Mesendoderm (in vitro differentiated cells): ENCODE measurements around the gene ERCC2.

ENCODE experiments used
- DNase-seq: peaks from one replicate; pipeline ENCODE4 v3.0.0; 2013
- H2AK5ac ChIP-seq: 2 replicates; pipeline ENCODE4 v1.6.1; 2013; ENCODE audit warnings: low read length, inconsistent platforms
- H2BK120ac ChIP-seq: 2 replicates; pipeline ENCODE4 v1.6.1; 2013; ENCODE audit warnings: low read depth, mild to moderate bottlenecking, low read length, moderate library complexity, mixed read lengths
- H2BK15ac ChIP-seq: replicated peaks from 2 replicates; pipeline ENCODE4 v1.6.1; 2013; ENCODE audit warnings: low read depth, mild to moderate bottlenecking, moderate library complexity
- H2BK5ac ChIP-seq: 2 replicates; pipeline ENCODE4 v1.6.1; 2013; ENCODE audit warnings: low read length, inconsistent platforms
- H3K18ac ChIP-seq: 2 replicates; pipeline ENCODE4 v1.6.1; 2013; ENCODE audit warnings: mild to moderate bottlenecking, low read length, mixed read lengths
- H3K23ac ChIP-seq: one replicate; pipeline ENCODE4 v1.6.1; 2013; ENCODE audit warnings: low read length
- H3K27ac ChIP-seq: 2 replicates; pipeline ENCODE4 v1.5.1; 2013; ENCODE audit warnings: low read depth, mild to moderate bottlenecking, inconsistent platforms, low read length, moderate library complexity
- H3K27me3 ChIP-seq: 2 replicates; pipeline ENCODE4 v1.6.1; 2013; ENCODE audit warnings: low read length, control low read depth, mild to moderate bottlenecking, inconsistent platforms; ENCODE audit not compliant: insufficient read depth, poor library complexity
- H3K36me3 ChIP-seq: 2 replicates; pipeline ENCODE4 v1.6.1; 2013; ENCODE audit warnings: low read length, inconsistent platforms; ENCODE audit not compliant: control insufficient read depth, insufficient read depth
- H3K4ac ChIP-seq: one replicate; pipeline ENCODE4 v1.6.1; 2013; ENCODE audit warnings: low read depth, mild to moderate bottlenecking, low read length, moderate library complexity
- H3K4me1 ChIP-seq: 2 replicates; pipeline ENCODE4 v1.6.1; 2013; ENCODE audit warnings: low read depth, low read length, inconsistent platforms; ENCODE audit not compliant: control insufficient read depth
- H3K4me2 ChIP-seq: 2 replicates; pipeline ENCODE4 v1.6.1; 2013; ENCODE audit warnings: low read length
- H3K4me3 ChIP-seq: 2 replicates; pipeline ENCODE4 v1.5.1; 2013; ENCODE audit warnings: mild to moderate bottlenecking, low read length
- H3K56ac ChIP-seq: one replicate; pipeline ENCODE4 v1.6.1; 2013; ENCODE audit warnings: low read length
- H3K79me1 ChIP-seq: 2 replicates; pipeline ENCODE4 v1.6.1; 2013; ENCODE audit warnings: low read length, inconsistent platforms
- H3K79me2 ChIP-seq: 2 replicates; pipeline ENCODE4 v1.6.1; 2013; ENCODE audit warnings: mild to moderate bottlenecking, low read length; ENCODE audit not compliant: control insufficient read depth, insufficient read depth
- H3K9ac ChIP-seq: 2 replicates; pipeline ENCODE4 v1.6.1; 2013; ENCODE audit warnings: low read length, inconsistent platforms
- H4K5ac ChIP-seq: one replicate; pipeline ENCODE4 v1.6.1; 2013; ENCODE audit warnings: low read length
- H4K8ac ChIP-seq: one replicate; pipeline ENCODE4 v1.6.1; 2013; ENCODE audit warnings: low read depth, mild to moderate bottlenecking, control low read depth, low read length, moderate library complexity
- WGBS: extraction: QIAGEN DNeasy Blood & Tissue Kit; methylation state at CpG from one replicate; pipeline ENCODE4 v1.1.7; 2013; ENCODE audit warnings: low lambda C conversion rate, missing lambda C conversion rate; ENCODE audit not compliant: insufficient coverage; ENCODE audit errors: extremely low coverage; 5-methylcytosine and 5-hydroxymethylcytosine counted together

Gene ERCC2

GRCh38 chr19:45348367-45349125 lies 21.8 kb downstream of the ERCC2 start:
- no peaks in the 10 kb centered on the region for H3K79me2 ChIP-seq
- no peak overlapping the region for H3K23ac ChIP-seq
- H2BK120ac ChIP-seq: no peak overlapping the region
- no peak overlapping the region for H3K27ac ChIP-seq
- H3K4me1 ChIP-seq: no peaks in the 10 kb centered on the region
- WGBS: no CpG with 5 or more reads among the region's 23 CpGs
- no peak overlapping the region for H4K5ac ChIP-seq
- no peak overlapping the region for H3K18ac ChIP-seq
- H3K9ac ChIP-seq: no peak overlapping the region
- H2BK15ac ChIP-seq: no peak overlapping the region
- no peaks in the 10 kb centered on the region for H3K79me1 ChIP-seq
- H3K4ac ChIP-seq: no peak overlapping the region
- no peak overlapping the region for H2AK5ac ChIP-seq
- H3K4me2 ChIP-seq: no peak overlapping the region
- no peak overlapping the region for H2BK5ac ChIP-seq
- no peaks in the 10 kb centered on the region for H3K27me3 ChIP-seq
- peaks cover 3% of the 10 kb centered on the region for H3K36me3 ChIP-seq
- no peak overlapping the region for H3K56ac ChIP-seq
- H3K4me3 ChIP-seq: no peak overlapping the region
- DNase-seq: no peak
- no peak overlapping the region for H4K8ac ChIP-seq

DNA sequence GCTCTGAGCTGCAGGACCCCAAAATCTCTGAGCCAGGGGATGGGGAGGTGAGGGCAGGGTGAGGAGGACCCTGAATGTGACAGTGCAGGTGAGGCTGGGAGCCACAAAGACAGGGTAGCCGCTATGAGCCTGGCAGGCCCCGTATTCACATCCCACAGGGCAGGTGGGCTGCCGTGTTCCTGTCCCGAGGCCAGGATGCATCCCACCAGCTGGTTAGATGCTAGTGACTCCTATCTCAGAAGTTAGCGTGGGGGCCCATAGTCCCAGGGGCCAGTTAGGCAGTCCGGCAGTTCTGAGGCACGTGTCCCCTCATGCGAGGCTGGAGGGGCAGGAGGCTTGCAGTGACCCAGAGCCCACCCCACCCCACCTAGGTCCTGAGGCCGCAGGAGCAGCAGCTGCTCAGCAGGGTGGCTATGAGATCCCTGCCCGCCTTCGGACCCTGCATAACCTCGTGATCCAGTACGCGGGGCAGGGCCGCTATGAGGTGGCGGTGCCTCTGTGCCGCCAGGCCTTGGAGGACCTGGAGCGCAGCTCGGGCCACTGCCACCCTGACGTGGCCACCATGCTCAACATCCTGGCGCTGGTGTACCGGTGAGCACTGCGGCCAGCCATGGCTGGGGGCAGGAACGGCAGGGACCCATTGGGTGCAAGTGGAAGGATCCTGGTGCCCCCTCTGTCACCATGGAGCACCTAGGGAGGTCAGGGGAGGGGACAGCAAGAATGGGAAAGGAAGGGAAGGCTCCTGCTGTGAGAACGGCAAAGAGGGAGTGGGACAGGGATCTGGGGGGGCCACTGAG lies 22.6 kb downstream of the ERCC2 start:
- no peak for DNase-seq
- Histone ChIP-seq H3K4me1 (no peaks in the 10 kb centered on the region), H2BK120ac (no peak overlapping the region), H3K36me3 (peaks cover 3% of the 10 kb centered on the region), H3K23ac (no peak overlapping the region), H3K4me3 (no peak overlapping the region), H3K79me2 (no peaks in the 10 kb centered on the region), H3K27ac (no peak overlapping the region), H3K27me3 (no peaks in the 10 kb centered on the region), H4K8ac (no peak overlapping the region), H3K56ac (no peak overlapping the region), H2BK15ac (no peak overlapping the region), H4K5ac (no peak overlapping the region), H2BK5ac (no peak overlapping the region), H3K18ac (no peak overlapping the region), H3K79me1 (no peaks in the 10 kb centered on the region), H3K9ac (no peak overlapping the region), H2AK5ac (no peak overlapping the region), H3K4ac (no peak overlapping the region), H3K4me2 (no peak overlapping the region)
- no CpG with 5 or more reads among the region's 25 CpGs for WGBS

DNA sequence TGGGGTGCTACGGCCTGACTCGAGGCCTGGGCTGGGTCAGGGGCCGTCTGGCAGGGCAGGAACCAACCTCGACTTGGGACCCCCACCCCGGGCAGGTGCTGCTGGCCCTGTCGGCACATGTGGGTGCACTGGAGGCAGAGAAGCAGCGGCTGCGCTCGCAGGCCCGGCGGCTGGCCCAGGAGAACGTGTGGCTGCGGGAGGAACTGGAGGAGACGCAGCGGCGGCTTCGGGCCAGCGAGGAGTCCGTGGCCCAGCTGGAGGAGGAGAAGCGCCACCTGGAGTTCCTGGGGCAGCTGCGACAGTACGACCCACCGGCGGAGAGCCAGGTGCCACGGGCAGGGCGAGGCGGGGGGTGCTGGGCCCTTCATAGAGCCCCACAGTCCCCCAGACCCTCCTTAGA lies 23.9 kb downstream of the ERCC2 start:
- no peak overlapping the region for H3K27ac ChIP-seq
- no peaks in the 10 kb centered on the region for H3K79me2 ChIP-seq
- no peak overlapping the region for H2AK5ac ChIP-seq
- no CpG with 5 or more reads among the region's 27 CpGs for WGBS
- no peak overlapping the region for H3K23ac ChIP-seq
- no peaks in the 10 kb centered on the region for H3K36me3 ChIP-seq
- H3K79me1 ChIP-seq: no peaks in the 10 kb centered on the region
- no peak overlapping the region for H3K9ac ChIP-seq
- H3K27me3 ChIP-seq: no peaks in the 10 kb centered on the region
- no peak overlapping the region for H3K4ac ChIP-seq
- peak; percentile 46 for DNase-seq
- H2BK5ac ChIP-seq: no peak overlapping the region
- no peaks in the 10 kb centered on the region for H3K4me1 ChIP-seq
- no peak overlapping the region for H3K4me2 ChIP-seq
- H4K5ac ChIP-seq: no peak overlapping the region
- H3K18ac ChIP-seq: no peak overlapping the region
- H3K4me3 ChIP-seq: no peak overlapping the region
- no peak overlapping the region for H3K56ac ChIP-seq
- H2BK120ac ChIP-seq: no peak overlapping the region
- no peak overlapping the region for H4K8ac ChIP-seq
- H2BK15ac ChIP-seq: no peak overlapping the region

GRCh38 chr19:45345506-45345860 lies 24.9 kb downstream of the ERCC2 start:
- Histone ChIP-seq H2AK5ac (no peak overlapping the region), H4K5ac (no peak overlapping the region), H3K27ac (no peak overlapping the region), H3K79me2 (no peaks in the 10 kb centered on the region), H3K27me3 (no peaks in the 10 kb centered on the region), H3K4me2 (no peak overlapping the region), H2BK15ac (no peak overlapping the region), H3K4me1 (no peaks in the 10 kb centered on the region), H3K23ac (no peak overlapping the region), H3K79me1 (no peaks in the 10 kb centered on the region), H3K4me3 (no peak overlapping the region), H3K18ac (no peak overlapping the region), H2BK120ac (no peak overlapping the region), H3K36me3 (no peaks in the 10 kb centered on the region), H3K56ac (no peak overlapping the region), H2BK5ac (no peak overlapping the region), H3K4ac (no peak overlapping the region), H3K9ac (no peak overlapping the region), H4K8ac (no peak overlapping the region)
- WGBS: no CpG with 5 or more reads among the region's 15 CpGs
- DNase-seq: no peak

GRCh38 chr19:45344621-45345505 lies 25.5 kb downstream of the ERCC2 start:
- Histone ChIP-seq H2AK5ac (no peak overlapping the region), H3K79me2 (no peaks in the 10 kb centered on the region), H2BK5ac (no peak overlapping the region), H3K56ac (no peak overlapping the region), H3K4me1 (no peaks in the 10 kb centered on the region), H3K4me3 (no peak overlapping the region), H3K4me2 (no peak overlapping the region), H3K36me3 (no peaks in the 10 kb centered on the region), H4K5ac (no peak overlapping the region), H3K18ac (no peak overlapping the region), H3K27me3 (no peaks in the 10 kb centered on the region), H3K4ac (no peak overlapping the region), H3K23ac (no peak overlapping the region), H4K8ac (no peak overlapping the region), H3K27ac (no peak overlapping the region), H2BK15ac (no peak overlapping the region), H3K9ac (no peak overlapping the region), H2BK120ac (no peak overlapping the region), H3K79me1 (no peaks in the 10 kb centered on the region)
- DNase-seq: no peak
- no CpG with 5 or more reads among the region's 15 CpGs for WGBS
